Effector CD4-positive, alpha-beta T cell (primary cell): ENCODE results near the gene SDR9C7.
"Not testable (repeated sequence)": the region's sequence is repeated elsewhere in the genome, so short reads cannot be mapped to it uniquely, and the experiment has no call there.

Experiments
- DNase-seq: peaks from one replicate; pipeline ENCODE4 v3.0.0-alpha.2; 2020

The SDR9C7 gene

DNA sequence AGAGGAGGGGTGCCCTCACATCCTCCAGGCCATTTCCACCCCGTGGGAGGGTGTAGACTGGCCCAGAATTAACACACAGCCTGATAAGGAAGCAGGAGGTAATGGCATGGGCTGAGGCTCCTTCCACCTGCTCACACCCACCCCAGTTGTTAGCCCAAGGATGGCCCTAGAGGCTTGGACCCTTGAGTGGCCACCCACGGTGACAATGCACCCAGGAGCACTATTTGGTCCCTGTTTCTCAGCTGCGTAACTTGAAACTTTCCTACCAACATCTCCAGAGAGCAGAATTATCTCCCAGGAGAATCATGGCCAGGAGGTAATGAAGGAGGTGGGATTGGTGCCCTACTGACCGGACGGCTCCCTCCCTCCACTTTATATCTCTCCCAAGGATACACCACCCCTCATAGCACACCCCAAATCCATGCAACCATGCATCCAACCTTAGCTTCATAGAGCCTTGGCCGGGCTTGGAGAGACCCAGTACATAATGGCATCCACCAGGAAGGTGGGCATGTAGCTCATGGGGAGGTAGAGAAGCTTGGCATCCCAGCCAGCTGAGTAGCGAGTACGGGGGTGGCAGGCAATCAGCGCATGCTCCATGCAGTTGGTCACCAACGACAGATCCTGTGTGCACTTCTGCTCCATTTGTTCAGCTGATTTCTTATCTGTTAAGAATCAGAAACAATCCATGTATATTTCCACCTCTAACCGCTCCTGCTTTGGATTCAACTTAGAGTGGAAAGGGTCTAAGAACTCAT, 17.6 kb upstream of the SDR9C7 start:
- no peak for DNase-seq

DNA sequence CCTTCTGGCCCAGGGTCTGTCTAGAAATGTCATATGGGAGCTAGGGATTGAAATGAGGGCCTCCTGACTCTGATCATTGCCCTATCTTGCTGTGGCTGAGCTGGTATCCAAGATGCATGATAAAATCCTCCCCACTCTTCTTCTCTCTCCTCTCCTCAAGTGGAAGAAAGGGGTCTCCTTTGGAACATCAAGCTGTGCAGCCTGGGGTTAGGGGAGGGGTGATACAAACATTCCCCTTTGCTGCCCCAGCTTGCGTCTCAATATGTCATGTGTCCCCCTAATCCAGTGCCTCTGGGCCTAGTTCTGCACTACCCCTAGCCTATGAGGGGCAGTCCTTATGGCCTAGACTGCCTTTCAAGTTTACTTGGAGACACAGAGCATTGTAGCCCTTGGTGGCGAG, 14.7 kb upstream of the SDR9C7 start:
- no peak for DNase-seq

DNA sequence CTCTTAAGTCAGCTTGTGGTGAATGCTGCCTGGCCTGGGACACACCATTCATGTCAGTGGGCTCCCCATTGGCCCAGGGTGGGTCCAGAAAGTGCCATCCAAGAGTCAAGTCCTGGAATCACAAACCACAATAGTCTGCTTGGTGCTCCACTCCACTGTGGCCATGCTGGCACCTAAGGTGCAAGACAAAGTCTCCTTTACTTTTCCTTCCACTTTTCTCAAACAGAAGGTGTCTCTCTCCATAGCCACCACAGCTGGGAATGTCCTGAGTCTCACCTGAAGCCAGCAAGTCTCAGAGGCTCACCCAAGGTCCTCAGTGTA, 14.2 kb upstream of the SDR9C7 start:
- DNase-seq = no peak

DNA sequence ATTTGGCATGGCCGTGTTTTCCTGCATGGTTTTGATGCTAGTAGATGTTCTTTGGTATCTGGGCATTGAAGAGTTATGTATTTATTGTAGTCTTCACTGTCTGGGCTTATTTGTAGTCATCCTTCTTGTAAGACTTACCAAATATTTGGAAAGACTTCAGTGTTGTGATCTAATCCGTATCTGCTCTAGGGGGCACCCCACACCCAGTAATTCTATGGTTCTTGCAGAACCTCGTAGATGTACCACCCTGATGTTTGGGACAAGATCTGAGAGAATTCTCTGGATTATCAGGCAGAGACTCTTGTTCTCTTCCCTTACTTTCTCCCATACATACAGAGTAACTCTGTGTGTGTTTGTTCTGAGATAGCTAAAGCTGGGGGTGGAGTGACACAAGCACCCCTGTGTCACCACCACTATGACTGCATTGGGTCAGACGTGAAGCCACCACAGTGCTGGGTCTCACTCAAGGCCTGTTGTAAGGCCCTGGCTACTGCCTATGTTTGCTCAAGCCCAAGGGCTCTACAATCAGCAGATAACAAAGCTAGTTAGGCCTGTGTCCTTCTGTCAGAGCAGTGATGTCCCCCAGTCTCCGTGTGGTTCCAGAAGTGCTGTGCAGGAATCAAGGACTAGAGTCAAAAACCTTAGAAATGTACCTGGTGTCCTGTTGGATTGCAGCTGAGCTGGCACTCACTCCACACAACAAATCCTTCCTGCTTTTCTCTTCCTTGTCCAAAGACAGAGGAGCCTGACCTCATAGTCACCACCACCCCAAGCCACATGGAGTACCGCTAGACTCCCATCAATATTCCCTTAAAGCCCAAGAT, 13.6 kb upstream of the SDR9C7 start:
- DNase-seq = no peak

DNA sequence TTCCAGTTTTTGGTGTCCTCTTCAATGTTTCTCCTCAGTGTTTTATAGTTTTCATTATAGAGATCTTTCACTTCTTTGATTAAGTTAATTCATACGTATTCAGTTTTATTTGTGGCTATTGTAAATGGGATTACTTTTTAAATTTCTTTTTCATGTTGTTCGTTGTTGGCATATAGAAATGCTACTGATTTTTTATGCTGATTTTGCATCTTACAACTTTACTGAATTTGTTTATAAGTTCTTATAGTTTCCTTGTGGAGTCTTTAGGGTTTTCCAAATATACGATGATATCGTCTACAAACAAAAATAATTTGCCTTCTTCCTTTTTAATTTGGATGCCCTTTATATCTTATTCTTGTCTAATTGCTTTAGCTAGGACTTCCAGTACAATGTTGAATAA, 9.7 kb upstream of the SDR9C7 start:
- DNase-seq = no peak

DNA sequence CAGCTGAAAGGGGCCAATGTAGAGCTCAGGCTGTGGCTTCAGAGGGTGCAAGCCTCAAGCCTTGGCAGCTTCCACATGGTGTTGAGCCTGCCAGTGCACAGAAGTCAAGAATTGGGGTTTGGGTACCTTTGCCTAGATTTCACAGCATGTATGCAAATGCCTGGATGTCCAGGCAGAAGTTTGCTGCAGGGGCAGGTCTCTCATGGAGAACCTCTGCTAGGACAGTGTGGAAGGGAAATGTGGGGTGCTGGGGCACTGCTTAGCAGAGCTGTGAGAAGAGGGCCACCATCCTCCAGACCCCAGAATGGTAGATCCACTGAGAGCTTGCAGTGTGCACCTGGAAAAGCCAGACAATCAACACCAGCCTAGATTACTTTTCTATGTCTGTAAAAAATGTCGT, 9.2 kb upstream of the SDR9C7 start:
- not testable (repeated sequence) for DNase-seq

DNA sequence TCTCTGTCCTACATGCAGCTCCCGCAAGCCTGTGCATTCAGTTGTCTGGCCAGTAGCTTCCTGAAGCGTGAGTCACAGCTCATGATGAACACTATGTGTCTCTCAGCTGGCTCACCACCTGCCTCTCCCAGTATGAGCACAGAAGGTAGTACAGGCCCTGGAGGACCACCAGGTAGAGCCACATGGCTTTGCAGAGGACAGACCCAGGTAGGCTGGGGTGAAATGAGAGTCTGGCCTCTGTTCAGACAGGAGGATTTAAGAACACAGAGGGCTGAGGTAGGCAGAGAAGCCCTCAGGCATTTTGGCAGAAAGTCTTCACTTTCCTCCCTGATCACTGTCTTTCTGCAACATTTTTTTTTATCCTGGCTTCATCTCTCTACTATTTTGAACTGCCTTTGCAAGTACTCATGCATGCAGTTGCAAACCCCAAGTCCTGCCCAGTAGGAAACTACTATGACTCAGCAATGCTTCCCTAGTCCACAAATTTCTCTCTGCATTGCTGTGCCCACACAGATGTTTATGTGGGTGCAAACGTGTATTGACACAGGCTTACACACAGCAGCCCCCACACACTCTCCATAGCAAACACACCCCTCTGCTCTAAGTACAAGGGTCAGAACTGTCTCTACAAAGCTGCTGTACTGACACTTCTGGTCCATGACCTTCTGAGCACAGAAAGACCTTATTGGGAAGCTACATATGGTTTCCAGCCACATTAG, 7.2 kb upstream of the SDR9C7 start:
- DNase-seq = no peak

DNA sequence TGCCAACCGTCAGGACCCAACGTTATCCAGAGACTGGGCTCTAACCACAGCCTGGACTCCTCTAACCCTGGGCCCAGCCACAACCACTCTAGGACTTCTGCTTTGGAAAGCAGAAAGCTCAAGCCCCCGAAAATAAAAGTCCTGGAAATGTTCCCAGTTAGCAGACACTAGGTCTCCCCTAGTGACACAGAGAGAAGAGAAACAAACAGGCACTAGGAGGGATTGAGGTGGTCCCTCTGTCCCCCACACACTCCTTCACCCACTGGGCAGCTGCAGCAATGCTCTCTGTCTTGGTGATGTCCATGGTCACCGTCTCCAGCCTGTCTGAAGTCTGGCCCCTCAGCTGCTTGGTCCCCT, 6.7 kb upstream of the SDR9C7 start:
- DNase-seq = not testable (repeated sequence)

DNA sequence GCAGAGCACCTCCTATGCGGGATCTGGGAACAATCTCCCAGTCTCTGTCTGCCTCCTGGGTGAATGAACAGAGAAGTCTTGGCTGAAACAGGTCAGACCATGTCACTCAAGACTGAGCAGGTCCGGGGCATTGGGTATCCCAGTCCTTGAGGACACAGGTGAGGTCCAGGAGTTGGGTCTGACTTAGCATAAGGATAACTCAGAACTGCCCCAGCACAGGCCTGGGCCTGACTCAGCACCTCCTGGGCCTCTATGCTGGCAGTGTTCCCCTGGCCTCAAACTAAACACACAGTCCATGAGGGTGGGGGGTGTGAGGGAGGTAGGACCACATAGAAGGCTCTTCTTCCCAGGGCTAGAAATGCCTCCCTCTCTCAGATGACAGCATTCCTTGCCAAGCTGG, 1.5 kb upstream of the SDR9C7 start:
- no peak for DNase-seq

DNA sequence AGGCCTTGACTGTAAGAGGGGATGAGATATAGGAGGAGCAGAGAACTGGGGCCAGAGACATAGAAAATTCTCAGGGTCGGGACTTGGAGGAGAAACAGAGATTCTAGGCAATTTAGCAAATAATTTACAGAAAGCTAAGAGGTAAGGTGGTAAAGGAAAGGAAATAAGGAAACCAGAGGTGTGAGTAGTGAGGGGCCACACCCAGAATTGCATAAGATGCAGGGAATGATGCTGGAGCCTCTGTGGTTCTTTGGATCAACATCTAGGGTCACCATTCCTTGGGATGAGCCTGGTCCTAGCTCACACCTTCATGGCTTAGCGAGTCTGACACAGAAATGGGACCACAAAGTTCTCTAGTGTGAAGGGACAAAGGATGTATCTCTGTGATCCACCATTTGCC, 949 bp upstream of the SDR9C7 start:
- no peak for DNase-seq

DNA sequence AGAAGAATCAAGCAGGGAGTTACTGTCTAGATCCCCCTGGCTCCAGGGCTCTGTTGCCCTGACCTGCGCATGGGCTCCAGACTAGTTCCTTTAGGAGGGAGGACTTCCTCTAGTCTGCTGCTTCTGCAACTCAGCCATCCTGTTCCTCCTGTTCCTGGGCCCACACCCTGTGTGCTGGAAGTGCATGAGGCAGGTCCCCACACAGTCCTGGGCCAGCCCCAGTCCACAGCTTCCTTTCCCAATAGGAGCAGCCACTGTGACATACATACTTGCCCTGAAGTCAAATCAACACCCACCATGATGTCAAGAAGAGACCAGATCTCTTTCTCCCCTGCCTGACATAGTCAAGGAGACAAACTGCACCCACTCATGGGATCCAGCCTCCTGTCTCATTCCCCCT, 1.3 kb downstream of the SDR9C7 start:
- no peak for DNase-seq

DNA sequence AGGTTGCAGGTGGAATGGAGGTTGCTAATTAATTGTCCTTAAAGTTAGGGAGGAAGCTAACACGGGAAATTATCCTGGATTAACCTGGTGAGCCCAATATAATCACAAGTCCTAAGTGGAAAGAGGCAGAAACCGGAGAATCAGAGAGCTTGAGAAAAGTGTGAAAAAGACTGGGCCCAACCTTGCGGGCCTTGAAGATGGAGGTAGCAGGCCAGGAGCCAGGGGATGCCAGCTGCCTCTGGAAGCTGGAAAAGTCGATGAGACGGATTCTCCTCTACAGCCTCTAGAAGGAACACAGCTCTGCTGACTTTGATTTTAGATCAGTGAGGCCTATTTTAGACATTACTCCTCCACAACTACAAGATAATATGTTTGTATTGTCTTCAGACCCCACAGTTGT, 2.1 kb downstream of the SDR9C7 start:
- DNase-seq = no peak

DNA sequence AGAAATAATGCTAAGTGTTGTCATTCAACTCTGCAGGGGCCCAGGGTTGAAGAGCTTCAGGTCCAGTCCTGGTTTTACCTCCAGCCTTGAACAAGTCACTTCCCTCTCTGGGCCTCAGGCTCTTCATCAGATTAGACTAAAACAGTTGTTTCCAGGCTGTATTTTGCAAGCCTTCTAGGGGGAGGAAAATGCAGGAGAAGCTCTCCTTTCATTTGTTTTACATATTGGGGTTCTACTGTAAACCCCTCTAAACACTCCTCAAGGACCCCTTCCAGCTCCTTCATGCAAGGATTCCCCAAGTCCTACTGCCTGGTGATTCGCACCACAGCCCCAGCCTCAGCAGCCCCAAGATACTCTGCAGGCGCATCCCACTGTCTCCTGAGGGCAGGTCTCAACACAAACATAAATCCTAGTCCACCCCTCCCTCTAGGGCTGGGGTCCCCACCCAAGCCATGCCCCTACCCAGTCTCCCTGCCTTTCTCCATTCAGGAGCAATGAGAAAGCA, 2.7 kb downstream of the SDR9C7 start:
- DNase-seq = no peak

DNA sequence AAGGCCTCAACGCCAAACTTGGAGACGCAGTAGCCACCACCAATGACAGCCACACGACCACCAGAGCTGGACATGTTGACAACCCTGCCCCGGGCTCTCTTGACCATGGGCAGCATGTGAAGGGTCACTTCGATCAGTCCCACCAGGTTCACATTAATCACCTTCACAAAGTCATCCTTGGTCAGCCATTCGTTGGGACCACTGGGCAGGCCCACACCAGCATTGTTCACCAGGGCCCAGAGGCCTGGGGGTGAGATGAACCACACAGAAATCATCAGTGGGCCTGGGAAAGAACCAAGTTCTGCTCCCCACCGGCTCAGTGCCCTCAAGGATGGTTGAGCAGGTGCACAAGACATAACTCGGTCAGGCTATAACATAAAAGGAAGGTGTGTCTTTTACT, 4.0 kb downstream of the SDR9C7 start:
- DNase-seq = no peak

DNA sequence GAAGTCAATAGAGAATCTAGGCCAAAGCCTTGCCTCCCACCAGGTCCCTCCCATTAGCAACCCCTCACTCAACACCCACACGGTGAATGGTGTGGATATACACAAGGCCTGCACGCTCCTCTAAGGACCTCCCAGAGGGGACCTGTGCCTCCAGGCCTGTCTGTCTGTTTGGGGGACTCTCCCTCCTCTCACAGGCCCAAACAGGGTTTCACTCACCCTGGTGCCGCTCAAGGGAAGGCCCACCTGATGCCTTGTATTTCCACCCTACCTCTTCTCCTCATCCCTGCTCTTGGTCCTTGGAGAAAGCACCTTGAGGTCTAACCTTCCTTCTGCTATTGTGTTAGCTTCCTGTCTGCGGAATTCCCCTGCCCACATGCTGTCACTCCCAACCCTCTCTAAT, 4.4 kb downstream of the SDR9C7 start:
- DNase-seq = no peak

DNA sequence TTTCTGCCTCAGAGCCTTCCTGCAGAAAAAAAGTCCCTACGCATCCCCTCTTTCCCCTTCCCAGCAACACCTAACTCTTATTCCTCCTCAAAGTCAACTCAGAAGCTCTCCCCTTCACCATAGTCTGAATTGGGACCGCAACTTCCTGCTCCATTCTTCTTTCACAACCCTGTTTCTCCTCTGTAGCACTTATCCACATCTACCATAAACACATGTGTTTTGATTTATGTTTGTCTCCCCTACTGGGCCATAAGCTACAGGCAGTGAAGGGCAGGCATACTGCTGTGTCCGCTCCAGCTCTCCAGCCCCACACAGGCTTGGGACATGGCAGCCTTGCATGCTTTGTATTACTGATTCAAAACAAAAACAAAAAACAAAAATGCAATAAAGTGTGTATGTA, 5.9 kb downstream of the SDR9C7 start:
- DNase-seq = no peak

DNA sequence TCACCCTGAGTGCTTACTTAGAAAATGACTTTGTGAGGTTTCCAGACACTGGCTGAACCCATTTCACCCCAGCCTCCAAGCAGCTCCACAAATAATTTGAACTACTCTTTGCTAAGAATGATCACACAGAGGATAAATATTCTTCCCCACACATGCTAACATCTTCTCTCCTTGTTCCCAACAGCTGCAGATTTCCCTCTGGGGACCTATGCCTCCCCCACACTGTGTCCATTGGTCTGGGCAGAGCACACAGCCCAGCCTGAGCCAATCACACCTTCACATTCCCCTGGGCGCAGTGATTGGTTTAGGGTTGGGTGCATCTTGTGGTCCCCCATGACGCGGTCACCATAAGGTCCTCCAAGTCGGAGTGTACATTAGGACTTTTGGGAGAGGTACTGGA, 6.9 kb downstream of the SDR9C7 start:
- DNase-seq = no peak

DNA sequence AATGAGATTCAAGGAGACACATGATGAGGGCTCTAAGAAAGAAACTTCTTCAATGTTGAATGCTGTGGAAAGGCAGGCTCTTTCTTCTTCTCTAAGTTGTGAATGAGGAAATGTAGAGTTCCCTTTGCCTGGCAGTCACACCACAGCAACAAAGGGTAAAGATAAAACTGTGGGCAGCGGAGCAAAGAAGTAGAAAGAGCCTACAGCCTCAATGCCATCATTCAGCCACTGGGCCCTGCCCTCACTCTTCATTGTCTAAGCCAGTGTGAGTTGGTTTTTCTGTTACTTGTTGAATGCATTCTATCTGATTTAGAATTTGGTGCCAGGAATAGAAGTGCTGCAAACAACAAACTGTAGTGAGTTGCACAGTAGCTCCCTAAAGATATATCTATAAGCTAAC, 12.2 kb downstream of the SDR9C7 start:
- DNase-seq = no peak

DNA sequence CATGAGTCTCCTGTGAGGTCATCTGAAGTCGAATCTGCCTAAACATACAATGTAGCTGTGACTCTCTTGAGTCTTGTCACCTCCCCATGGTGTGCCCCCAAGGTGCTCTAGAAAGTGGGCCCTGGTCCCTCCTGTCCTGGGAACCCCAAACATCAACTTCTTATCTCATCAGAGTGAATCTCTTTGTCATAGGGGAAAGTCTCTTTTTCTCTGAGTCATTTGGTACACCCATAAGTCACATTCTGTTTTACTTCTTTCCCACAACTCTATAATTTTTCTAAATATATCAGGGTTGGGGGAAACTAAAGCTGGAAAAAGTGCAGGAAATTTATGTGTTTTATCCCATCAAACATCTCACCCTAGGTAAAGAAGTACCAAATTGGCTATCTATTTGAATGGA, 12.9 kb downstream of the SDR9C7 start:
- DNase-seq = no peak

DNA sequence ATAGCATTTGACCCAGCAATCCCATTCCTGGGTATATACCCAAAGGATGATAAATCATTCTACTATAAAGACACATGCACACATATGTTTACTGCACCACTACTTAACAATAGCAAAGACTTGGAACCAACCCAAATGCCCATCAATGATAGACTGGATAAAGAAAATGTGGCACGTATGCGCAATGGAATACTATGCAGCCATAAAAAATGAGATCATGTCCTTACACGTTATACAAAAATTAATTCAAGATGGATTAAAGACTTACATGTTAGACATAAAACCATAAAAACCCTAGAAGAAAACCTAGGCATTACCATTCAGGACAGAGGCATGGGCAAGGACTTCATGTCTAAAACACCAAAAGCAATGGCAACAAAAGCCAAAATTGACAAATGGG, 16.1 kb downstream of the SDR9C7 start:
- not testable (repeated sequence) for DNase-seq

DNA sequence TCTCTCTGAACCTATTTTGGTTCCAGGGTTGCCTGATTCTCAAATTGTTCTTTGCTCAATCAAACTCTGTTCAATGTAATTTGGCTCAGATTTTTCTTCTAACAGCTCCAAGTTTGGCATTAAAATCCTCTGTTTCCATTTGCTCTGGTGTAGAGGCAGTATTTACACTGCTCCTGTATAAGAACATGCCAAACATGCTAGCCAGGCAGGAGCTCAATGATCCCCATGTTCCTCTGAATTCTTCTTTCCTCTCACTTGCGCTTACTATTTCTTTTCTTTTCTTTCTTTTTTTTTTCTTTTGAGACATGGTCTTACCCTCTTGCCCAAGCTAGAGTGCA, 17.2 kb downstream of the SDR9C7 start:
- no peak for DNase-seq

DNA sequence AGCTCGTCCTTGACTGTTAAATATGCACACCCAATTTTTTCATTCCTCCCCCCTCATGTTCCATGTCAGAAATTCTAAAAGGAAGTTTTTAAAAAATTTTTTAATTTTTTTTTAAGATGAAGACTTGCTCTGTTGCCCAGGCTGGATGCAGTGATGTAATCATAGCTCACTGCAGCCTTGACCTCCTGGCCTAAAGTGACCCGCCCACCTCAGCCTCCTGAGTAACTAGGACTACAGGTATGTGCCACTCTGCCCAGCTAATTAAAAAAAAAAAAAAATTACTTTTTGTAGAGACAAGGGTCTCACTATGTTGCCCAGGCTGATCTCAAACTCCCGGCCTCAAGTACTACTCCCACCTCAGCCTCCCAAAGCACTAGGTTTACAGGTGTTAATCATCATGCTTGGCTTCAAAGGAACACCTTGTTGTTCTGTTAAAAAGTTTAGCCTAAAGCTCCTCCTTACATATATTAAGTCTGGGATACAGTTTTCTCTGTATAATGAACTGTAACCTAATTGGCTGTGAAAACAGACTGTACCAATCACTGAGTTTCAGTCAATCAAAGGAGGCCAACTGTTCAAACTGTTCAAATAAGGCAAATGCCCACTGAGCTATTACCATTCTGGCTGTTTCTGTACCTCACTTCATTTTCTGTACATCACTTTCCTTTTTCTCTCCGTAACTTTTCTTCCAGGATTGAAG, 17.8 kb downstream of the SDR9C7 start:
- no peak for DNase-seq

DNA sequence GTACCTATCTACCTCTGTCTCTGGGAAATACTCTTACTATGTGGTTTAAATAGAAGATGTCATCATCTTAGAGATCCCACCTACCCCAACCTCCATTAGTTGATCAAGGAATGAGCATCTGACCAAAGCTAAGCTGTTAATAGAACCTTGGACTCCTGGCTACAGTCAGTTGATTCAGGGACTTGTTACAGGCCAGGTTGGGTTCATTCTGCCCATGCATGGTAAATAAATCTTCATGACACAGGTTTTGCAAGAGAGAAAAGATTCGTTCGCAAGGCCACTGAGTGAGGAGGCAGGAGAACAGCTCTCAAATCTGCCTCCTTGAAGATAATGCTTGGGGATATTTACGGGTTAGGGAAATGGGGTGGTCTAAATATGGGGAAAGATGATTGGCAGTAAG, 19.5 kb downstream of the SDR9C7 start:
- DNase-seq = no peak
